ENCODE measurements around the gene FGG. TPM values are rescaled to one million over a fixed set of nuclear protein-coding genes. Genes with fewer than 3 reads are reported as not detected.

Gene FGG
- total RNA-seq, 1 donor from 2014 or later: 9.8 TPM

GRCh38 chr4:154618708-154619315, 6.4 kb upstream of the FGG start:
- Mint-ChIP-seq H3K36me3 (no peaks in the 10 kb centered on the region), H3K27me3 (peaks cover 7% of the 10 kb centered on the region), H3K4me3 (no peak overlapping the region), H3K27ac (no peak overlapping the region), H3K4me1 (ENCODE audit: unreplicated experiment) (peaks cover 6% of the 10 kb centered on the region), H3K9me3 (no peaks in the 10 kb centered on the region)
- DNase-seq (ENCODE audit: extremely low spot score, unreplicated experiment): no peak
- peak; percentile 82 for TF ChIP-seq CTCF (conservative IDR thresholded peaks at IDR 0.05)

- no peak for DNase-seq (ENCODE audit: extremely low spot score, unreplicated experiment)
- Mint-ChIP-seq H3K4me1 (ENCODE audit: unreplicated experiment) (peaks cover 6% of the 10 kb centered on the region), H3K27ac (no peak overlapping the region), H3K4me3 (no peak overlapping the region), H3K9me3 (no peaks in the 10 kb centered on the region), H3K27me3 (peaks cover 5% of the 10 kb centered on the region), H3K36me3 (no peaks in the 10 kb centered on the region)
- no peak for TF ChIP-seq CTCF (conservative IDR thresholded peaks at IDR 0.05)
These were observed 5.4 kb upstream of the FGG start for GRCh38 chr4:154617820-154618317.

GRCh38 chr4:154616731-154617130, 4.3 kb upstream of the FGG start:
- Mint-ChIP-seq H3K4me3 (no peak overlapping the region), H3K27me3 (peaks cover 2% of the 10 kb centered on the region), H3K36me3 (no peaks in the 10 kb centered on the region), H3K4me1 (ENCODE audit: unreplicated experiment) (peaks cover 6% of the 10 kb centered on the region), H3K9me3 (no peaks in the 10 kb centered on the region), H3K27ac (no peak overlapping the region)
- no peak for DNase-seq (ENCODE audit: extremely low spot score, unreplicated experiment)
- no peak for TF ChIP-seq CTCF (conservative IDR thresholded peaks at IDR 0.05)

DNA sequence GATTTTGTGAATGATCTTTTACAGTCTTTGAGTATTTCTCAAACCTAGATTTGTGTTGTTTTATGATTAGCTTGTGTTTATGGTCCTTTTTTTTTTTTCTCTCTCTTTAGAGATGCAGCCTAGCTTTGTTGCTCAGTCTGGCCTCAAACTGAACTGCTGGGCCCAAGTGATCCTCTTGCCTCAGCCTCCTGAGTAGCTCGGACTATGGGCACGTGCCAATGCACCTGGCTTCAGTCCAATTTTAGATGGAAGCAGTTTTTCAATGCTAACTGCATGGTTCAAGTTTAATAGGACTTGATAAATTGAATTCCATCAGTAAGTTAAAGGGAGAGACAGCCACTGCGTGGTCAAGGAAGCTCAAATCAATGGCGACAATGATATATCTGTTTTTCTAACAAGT, 3.8 kb upstream of the FGG start:
- TF ChIP-seq CTCF (conservative IDR thresholded peaks at IDR 0.05): no peak
- Mint-ChIP-seq H3K9me3 (no peaks in the 10 kb centered on the region), H3K27me3 (peaks cover 2% of the 10 kb centered on the region), H3K4me1 (ENCODE audit: unreplicated experiment) (peaks cover 6% of the 10 kb centered on the region), H3K27ac (no peak overlapping the region), H3K4me3 (no peak overlapping the region), H3K36me3 (no peaks in the 10 kb centered on the region)
- no peak for DNase-seq (ENCODE audit: extremely low spot score, unreplicated experiment)

DNA sequence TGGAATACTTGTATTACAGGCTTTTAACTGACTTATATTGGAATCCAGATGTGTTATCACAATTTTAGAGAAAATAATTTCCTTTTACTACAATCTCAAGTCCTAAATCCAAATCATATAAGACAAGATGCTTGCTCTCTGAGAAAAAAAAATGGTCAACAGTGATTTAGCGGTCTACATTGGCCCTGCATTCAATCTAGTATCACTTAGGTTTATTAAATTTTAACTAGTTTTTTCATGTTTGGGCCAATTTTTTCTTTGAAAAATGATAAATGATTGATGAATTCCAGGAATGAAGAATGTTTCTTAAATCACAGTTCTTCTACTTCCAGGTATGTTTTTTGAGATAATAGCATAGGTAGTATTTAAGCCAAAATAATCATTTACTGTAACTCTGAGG, 2.8 kb upstream of the FGG start:
- Mint-ChIP-seq H3K36me3 (no peaks in the 10 kb centered on the region), H3K4me3 (no peak overlapping the region), H3K9me3 (no peaks in the 10 kb centered on the region), H3K4me1 (ENCODE audit: unreplicated experiment) (peaks cover 6% of the 10 kb centered on the region), H3K27ac (no peak overlapping the region), H3K27me3 (peaks cover 2% of the 10 kb centered on the region)
- TF ChIP-seq CTCF (conservative IDR thresholded peaks at IDR 0.05): no peak
- no peak for DNase-seq (ENCODE audit: extremely low spot score, unreplicated experiment)

All from type B pancreatic cell (in vitro differentiated cells).